Measurements from ENCODE around the gene FRMD4A.

Gene FRMD4A

DNA sequence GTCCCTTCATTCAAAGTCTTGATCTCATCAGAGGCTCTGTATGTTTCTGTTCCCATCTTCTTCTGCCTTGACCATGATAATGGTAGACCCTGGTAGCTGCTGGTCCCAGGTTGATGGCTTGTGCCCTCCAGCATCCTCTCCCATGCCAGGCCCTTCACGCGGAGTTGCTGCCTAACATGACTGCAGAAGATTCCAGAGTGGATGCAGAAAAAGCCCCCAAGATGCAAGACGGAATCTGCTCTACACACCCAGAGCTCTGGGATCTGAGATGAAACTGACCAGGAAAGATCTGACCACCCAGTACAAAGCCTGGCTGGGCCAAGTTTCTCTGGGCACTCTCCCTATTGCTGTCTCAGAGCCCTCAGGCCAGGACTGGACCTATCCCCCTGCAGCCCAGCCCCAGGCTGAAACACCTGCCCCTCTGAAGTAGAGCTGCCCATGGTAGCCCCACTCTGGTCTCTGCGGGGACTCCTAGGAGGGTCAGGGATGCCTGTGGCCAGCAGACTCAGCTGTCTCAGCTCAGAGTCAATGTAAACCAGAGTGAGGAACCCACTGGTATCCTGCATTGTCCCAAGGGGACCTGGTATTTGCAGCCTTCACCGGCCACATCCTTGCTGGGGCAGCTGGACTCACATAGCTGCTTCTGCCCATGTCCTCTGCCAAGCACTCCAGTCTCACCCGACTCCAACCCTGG lies 9.5 kb upstream of the FRMD4A start:
- DNase-seq (ENCODE audit: low spot score), result no peak

- DNase-seq (ENCODE audit: low spot score), result no peak
Measured at GRCh38 chr10:14336736-14337135, 6.0 kb upstream of the FRMD4A start.

GRCh38 chr10:14334771-14335170 lies 4.0 kb upstream of the FRMD4A start:
- DNase-seq (ENCODE audit: low spot score), result no peak

DNA sequence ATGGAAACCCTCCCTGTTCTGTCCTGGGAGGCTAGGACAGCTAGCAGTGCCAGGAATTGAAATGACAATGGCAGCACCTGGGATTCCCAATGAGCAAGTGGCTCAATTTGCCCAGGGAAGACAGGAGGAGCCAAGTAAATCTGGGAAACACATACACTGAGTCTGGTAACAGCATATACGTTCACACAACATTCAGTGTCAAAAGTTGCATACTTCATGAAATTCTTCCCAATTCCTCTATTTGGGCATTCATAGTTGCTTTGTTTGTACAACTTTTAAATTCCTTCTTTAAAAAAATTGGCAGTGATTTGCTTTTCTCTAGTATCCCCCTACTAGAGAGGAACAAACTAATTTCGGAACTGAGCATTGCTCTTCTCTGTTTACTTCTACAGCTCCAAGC lies 2.9 kb upstream of the FRMD4A start:
- no peak for DNase-seq (ENCODE audit: low spot score)

- no peak for DNase-seq (ENCODE audit: low spot score)
Measured at GRCh38 chr10:14332903-14333302, 2.2 kb upstream of the FRMD4A start.

GRCh38 chr10:14329746-14330173 lies 964 bp downstream of the FRMD4A start:
- peak; percentile 9 for DNase-seq (ENCODE audit: low spot score)

DNA sequence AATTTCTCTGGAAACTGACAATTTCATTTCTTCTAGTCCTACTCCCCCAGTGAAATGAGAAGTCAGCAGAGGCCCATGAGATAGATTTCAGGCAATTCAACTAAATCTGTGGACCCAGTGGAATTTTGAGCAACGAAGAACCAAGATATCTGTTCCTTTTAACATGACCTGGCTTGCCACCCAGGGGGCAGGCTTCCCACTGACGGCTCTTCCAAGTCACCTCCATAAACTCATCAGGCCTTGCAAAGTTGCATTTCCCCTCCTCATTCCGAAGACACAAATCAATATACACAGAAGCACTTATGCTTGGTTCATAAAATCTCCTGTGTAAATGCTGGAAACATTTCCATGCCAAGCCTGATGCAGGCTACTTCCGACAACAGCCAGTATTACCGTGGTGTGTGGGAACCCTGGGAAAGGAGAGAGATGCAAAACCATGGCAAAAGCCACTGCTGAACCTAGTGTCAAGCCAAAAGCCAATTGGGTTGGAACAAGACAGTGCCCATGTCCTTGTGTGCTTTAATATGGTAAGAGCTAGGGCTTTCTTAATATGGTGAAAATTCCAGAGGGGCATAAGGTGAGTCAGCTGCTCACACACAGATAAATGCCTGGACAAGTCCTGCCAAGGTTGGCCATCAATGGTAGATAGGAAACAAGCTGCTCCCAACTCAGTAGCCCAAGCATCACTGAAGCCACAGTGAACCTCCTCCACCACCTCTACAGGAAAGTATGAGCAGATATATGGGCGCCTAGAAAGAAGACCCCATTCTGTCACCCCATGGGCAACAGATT lies 1.6 kb downstream of the FRMD4A start:
- DNase-seq (ENCODE audit: low spot score), result peak; percentile 34

GRCh38 chr10:14327527-14327926 lies 3.2 kb downstream of the FRMD4A start:
- DNase-seq (ENCODE audit: low spot score), result peak; percentile 26

GRCh38 chr10:14326581-14326980 lies 4.1 kb downstream of the FRMD4A start:
- DNase-seq (ENCODE audit: low spot score), result peak; percentile 59

DNA sequence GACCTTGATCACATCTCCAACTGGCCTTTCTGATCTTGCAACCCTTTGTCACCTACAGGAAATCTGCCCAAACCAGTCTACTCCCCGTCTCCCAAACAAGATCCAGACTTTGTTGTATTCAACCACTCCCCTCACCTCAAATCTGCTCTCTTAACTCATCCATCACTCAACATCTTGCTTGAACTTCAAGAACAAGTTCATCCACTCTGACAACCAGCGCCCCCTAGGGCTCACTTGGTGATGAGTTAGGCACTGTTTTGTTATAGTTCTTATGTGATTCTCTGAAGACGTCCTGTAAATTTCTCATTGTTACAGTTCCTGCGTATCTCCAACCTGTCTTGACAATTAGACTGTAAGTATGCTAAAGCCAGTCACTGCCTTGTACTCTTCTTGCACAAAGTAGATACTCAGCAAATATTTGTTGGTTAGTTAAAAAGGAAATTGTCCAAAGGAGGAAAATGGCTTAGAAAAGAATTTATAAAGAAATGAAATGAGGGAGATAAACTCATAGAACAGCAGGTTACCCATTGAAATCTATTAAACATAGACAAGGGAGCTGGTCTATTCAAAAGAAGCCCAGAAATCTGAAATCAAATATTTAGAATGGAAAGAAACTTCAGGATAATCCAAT lies 5.3 kb downstream of the FRMD4A start:
- peak; percentile 28 for DNase-seq (ENCODE audit: low spot score)

- no peak for DNase-seq (ENCODE audit: low spot score)
Measured at GRCh38 chr10:14322526-14323188, 8.1 kb downstream of the FRMD4A start.

DNA sequence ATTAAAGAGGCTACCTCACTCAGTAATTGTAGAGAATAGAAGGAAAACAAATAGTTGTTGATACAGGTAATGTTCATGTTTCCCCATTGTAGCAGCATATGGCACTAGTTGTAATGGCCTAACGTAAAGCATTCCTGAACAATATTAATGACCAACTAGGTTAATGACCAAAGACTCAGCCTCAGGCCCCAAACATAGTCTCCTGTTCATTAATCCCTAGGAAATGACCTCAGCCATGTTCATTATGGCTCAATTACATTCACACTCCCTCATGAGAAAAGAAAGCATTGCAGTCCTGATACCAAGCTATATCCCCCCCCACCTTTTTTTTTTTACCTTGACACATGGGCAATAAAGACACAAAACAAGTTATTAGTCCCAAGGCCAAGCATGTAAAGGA lies 12.7 kb downstream of the FRMD4A start:
- no peak for DNase-seq (ENCODE audit: low spot score)

GRCh38 chr10:14312014-14312413 lies 18.7 kb downstream of the FRMD4A start:
- no peak for DNase-seq (ENCODE audit: low spot score)

DNA sequence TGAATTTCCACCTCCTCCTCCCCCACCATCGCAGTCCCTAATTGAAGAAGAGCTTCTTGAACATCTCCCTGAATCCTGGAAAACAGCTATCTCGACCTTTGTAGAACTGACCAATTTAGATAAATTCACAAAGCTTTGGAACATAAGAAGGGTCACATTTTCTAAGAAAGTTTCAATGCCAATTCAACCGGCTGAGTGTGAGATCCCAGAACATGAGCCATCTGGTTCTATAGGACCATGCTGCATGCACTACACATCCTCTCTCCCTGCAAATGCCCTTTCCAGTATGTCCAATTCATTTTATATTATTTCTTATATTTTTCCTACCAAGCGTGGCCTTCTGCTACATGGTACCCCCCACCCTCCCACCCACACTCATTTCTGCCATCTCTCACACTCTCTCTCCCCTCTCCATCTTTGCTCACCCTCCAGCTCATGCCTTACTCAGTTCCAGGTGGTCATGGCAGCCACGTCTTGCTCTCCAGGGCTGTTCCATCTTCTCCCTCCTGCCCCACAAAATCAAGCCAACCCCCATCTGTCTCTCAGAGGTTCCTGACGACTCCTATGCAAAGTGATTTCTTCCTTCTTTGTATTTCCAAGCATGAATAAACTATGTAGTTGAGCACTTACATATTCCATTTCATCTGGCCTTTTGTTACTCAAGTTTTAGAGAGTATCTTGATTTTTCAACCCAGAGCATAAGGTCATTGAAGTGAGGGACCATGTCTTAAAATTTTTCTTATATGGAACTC lies 19.3 kb downstream of the FRMD4A start:
- no peak for DNase-seq (ENCODE audit: low spot score)

GRCh38 chr10:14309593-14309992 lies 21.1 kb downstream of the FRMD4A start:
- no peak for DNase-seq (ENCODE audit: low spot score)

DNA sequence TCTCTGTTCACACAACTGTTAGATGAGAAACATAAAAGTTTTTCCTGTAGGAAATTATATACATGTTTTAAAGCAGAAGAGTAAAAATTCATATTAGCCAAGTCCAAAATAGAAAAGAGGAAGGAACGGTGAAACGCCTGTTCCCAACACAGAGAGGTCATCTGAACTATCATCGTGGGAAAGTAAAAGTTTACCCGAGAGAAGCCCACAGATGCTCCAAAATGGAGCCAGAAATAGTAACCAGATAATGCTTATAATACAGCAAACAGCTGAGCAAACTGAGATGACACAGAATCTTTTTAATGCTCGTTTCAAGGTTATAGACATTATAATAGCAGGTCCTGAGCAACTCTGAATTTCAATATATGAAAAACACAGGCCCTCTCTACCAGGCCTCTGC lies 24.5 kb downstream of the FRMD4A start:
- DNase-seq (ENCODE audit: low spot score), result no peak

DNA sequence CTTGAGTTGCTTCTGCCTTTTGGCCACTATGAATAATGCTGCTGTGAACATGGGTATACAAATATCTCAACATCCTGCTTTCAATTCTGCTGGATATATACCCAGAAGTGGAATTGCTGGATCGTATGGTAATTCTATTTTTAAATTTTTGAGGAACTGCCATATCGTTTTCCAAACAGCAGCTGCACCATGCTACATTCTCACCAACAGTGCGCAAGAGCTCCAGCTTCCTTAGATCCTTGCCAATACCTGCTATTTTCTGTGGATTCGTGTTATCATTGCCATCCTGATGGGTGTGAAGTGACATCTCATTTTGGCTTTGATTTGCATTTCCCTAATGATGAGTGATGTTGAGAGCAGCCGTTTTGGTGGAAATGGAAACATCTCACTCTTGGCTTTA lies 26.7 kb downstream of the FRMD4A start:
- no peak for DNase-seq (ENCODE audit: low spot score)

DNA sequence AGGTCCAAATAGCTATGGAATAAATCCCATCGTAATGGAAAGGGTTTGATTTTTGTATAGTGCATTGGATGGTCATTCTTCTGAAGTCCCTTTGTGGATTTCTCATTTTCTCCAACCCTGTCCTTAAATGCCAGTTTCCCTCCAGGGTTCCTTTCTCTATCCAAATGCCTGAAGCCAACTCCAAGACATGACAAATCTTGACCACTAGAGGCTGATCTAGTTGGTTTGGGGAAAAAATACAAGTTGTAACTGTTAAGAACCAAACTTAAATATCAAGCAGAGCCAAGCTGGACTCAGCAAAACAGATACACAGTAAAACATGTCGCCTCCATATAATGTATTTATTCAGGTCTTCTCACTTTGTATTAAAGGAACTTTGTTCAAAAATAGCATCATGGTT lies 28.7 kb downstream of the FRMD4A start:
- DNase-seq (ENCODE audit: low spot score), result peak; percentile 12

- no peak for DNase-seq (ENCODE audit: low spot score)
Measured at GRCh38 chr10:14299556-14299955, 31.2 kb downstream of the FRMD4A start.

DNA sequence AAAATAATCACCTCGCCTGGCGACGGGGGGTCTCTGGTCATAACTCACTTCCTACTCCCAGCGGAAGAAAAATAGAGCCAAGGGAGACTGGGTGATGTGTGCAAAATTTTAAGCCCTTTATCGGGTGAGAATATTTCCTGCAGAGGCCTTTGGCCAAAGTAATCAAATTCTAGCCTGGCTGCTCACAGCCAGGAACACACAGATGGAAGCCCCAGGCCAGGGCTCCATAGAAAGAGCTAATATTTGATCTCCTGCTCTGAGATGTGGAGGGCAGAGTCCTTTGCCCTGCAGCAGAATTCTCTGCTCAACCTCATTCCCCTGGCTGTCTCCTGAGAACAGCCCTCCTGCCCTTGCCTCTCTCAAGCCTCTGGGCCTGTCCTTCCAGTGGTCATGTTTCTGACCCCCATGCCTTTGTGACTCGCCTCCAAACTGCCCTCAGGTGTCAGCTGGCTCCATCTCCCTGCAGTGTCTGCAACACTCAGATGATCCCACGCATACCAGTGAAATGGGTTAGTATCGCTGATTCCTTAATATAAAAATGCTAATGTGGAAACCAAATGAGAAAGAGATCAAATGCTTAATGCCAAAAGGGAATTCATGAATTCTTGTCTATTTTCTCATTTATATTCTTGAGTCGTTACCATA lies 34.5 kb downstream of the FRMD4A start:
- peak; percentile 2 for DNase-seq (ENCODE audit: low spot score)

DNA sequence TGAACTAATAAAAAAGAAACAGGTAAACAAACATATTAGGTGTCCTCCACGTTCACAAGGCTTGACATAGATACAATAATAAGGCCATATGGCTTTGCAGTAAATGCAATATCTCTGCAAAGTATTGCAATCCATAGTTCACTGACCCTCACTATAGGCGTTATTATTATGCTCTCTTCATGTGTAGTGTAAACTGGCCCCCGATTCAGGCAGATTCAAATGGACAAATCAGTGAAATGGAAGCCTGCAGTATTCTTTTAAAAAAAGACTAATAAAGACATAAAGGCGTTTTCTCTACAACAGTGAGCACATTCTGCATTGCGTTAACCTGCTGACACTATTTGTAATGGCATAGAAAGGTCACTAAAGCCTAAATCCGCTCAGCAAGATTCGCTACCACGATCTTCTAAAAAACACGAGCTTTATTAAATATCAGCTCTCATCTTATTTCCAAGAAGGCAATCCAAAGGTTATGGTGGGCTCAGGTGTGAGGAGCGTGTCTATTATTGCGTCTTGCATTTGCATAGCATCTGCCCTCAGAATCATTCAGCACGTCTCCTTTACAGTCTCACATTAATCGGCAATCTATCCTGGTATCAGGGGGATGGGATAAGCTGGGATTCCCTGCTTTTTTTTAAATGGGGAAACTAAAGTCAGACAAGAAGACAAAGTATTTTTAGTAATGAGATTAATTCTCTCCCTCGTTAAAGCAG lies 36.2 kb downstream of the FRMD4A start:
- DNase-seq (ENCODE audit: low spot score), result no peak
